Measurements from ENCODE around the gene ZNF496. TPM values are rescaled to one million over a fixed set of nuclear protein-coding genes. Genes with fewer than 3 reads are reported as not detected.
A peak's percentile ranks its signal among the peaks of the same experiment; 100 is the strongest.
"Not testable (repeated sequence)": the region's sequence is repeated elsewhere in the genome, so short reads cannot be mapped to it uniquely, and the experiment has no call there.

Gene ZNF496
- total and polyA plus RNA-seq, 12 donors: 4.3 to 34.9 (median 16.4) TPM

- DNase-seq: no peak
- H3K36me3 ChIP-seq (replicated peaks in 1 of 2): no peaks in the 10 kb centered on the region
- no peaks in the 10 kb centered on the region for H3K27me3 ChIP-seq
- intact Hi-C loops (cut with DNase I): no loop called here
- no peak for TF ChIP-seq CTCF (IDR thresholded peaks at IDR 0.05)
- TF ChIP-seq POLR2A (IDR thresholded peaks at IDR 0.05): no peak
- H3K27ac ChIP-seq: no peak overlapping the region
- no peak overlapping the region for H3K4me3 ChIP-seq
- WGBS, 4 donors: 77 to 86% (median 85%) methylated on average over 14 of the region's 14 CpGs
- no peaks in the 10 kb centered on the region for H3K9me3 ChIP-seq (replicated peaks in 1 of 3)
- H3K4me1 ChIP-seq (replicated peaks in 1 of 2): no peaks in the 10 kb centered on the region
Measured at GRCh38 chr1:247375747-247376146, 44.1 kb upstream of the ZNF496 start.

GRCh38 chr1:247374651-247375334 is 43.1 kb upstream of the ZNF496 start:
- H3K9me3 ChIP-seq (replicated peaks in 1 of 3); intact Hi-C loops (cut with DNase I); H3K36me3 ChIP-seq (replicated peaks in 1 of 2); H3K4me3 ChIP-seq; H3K27me3 ChIP-seq; H3K4me1 ChIP-seq (replicated peaks in 1 of 2); DNase-seq; H3K27ac ChIP-seq: not testable (repeated sequence)
- WGBS, 4 donors: 76 to 86% (median 84%) methylated on average over 8 of the region's 8 CpGs

- H3K27me3 ChIP-seq: no peaks in the 10 kb centered on the region
- H3K27ac ChIP-seq: no peak overlapping the region
- no peaks in the 10 kb centered on the region for H3K36me3 ChIP-seq (replicated peaks in 1 of 2)
- no peaks in the 10 kb centered on the region for H3K4me1 ChIP-seq (replicated peaks in 1 of 2)
- H3K9me3 ChIP-seq (replicated peaks in 1 of 3): no peaks in the 10 kb centered on the region
- WGBS, 4 donors: 15 to 36% (median 17%) methylated on average over 24 to 26 of the region's 26 CpGs
- peak overlapping the region in 1 of 4 donors; percentile 31 for H3K4me3 ChIP-seq
- DNase-seq: peak; percentile 22 to 57 (median 38)
- intact Hi-C loops (cut with DNase I): no loop called here
- TF ChIP-seq CTCF (IDR thresholded peaks at IDR 0.05): peak in 4 of 6 experiments; percentile 10 to 40 (median 32)
- TF ChIP-seq POLR2A (IDR thresholded peaks at IDR 0.05): no peak
Measured at GRCh38 chr1:247373721-247374141, 42.1 kb upstream of the ZNF496 start.

GRCh38 chr1:247371801-247372259 is 40.2 kb upstream of the ZNF496 start:
- Histone ChIP-seq H3K9me3 (replicated peaks in 1 of 3) (no peaks in the 10 kb centered on the region), H3K4me1 (replicated peaks in 1 of 2) (no peaks in the 10 kb centered on the region), H3K27me3 (no peaks in the 10 kb centered on the region), H3K27ac (no peak overlapping the region), H3K36me3 (replicated peaks in 1 of 2) (no peaks in the 10 kb centered on the region), H3K4me3 (no peak overlapping the region)
- WGBS, 4 donors: 87 to 91% (median 91%) methylated on average over 16 of the region's 16 CpGs
- intact Hi-C loops (cut with DNase I): no loop called here
- TF ChIP-seq POLR2A (IDR thresholded peaks at IDR 0.05): no peak
- no peak for TF ChIP-seq CTCF (IDR thresholded peaks at IDR 0.05)
- no peak for DNase-seq

Measured in adrenal gland (tissue), 12 donors.